Measurements from ENCODE around the gene CHRNA1.

DNA sequence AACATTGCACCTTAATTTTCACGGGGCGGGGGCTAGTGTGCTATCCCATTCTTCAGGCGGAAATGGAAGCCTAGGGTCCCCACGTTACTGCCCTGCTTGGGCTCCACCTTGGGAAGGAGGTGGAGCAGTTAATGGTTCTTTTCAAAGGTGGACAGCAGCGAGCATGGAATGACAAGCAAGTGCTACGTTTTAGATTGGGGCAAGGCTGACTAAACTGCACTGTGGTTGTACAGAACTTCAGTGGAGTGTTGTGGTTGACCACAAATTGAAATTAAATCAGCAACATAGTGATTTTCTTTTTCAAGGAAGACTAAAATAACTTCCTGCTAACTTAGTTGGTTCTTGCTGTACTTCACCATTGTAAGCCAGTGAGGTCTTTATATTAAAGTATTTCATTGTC, 47.0 kb downstream of the CHRNA1 start:
- TF ChIP-seq, protein P1, sequence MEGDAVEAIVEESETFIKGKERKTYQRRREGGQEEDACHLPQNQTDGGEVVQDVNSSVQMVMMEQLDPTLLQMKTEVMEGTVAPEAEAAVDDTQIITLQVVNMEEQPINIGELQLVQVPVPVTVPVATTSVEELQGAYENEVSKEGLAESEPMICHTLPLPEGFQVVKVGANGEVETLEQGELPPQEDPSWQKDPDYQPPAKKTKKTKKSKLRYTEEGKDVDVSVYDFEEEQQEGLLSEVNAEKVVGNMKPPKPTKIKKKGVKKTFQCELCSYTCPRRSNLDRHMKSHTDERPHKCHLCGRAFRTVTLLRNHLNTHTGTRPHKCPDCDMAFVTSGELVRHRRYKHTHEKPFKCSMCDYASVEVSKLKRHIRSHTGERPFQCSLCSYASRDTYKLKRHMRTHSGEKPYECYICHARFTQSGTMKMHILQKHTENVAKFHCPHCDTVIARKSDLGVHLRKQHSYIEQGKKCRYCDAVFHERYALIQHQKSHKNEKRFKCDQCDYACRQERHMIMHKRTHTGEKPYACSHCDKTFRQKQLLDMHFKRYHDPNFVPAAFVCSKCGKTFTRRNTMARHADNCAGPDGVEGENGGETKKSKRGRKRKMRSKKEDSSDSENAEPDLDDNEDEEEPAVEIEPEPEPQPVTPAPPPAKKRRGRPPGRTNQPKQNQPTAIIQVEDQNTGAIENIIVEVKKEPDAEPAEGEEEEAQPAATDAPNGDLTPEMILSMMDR (IDR thresholded peaks at IDR 0.05), result no peak
- no peak for TF ChIP-seq POLR2AphosphoS5 (IDR thresholded peaks at IDR 0.05)
- no peak for TF ChIP-seq POLR2A (IDR thresholded peaks at IDR 0.05)
